ENCODE data around the gene MICU2. TPM values are rescaled to one million over a fixed set of nuclear protein-coding genes. Genes with fewer than 3 reads are reported as not detected.
"Not testable (repeated sequence)": the region's sequence is repeated elsewhere in the genome, so short reads cannot be mapped to it uniquely, and the experiment has no call there.

The MICU2 gene
- total and polyA plus RNA-seq, 3 donors from 2014 or later = 43.2 to 98.9 (median 81.1) TPM

DNA sequence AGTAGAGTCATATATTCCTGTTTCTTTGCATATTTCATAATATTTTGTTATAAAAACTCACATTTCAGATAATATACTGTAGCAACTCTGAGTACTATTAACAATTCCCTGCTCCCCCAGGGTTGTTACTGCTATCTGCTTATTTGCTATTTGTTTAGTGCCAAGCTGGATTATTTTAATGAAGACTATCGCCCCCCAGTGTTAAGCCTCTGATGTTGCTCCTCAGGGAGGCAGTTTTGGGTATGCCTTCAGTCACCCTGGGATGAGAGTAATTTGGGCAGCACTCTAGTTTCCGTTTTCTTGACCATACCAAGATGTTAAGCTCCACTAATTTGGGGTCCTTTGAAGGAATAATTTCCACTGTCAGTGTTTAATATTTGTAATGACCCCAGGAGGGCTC lies 46.0 kb downstream of the MICU2 start:
- Histone ChIP-seq H3K9me3 (no peaks in the 10 kb centered on the region), H3K4me1 (no peaks in the 10 kb centered on the region), H3K36me3 (ENCODE audit: low read depth, missing control alignments) (no peaks in the 10 kb centered on the region), H3K27ac (no peak overlapping the region), H3K27me3 (no peaks in the 10 kb centered on the region), H3K4me3 (no peak overlapping the region)
- no peak for TF ChIP-seq POLR2A (IDR thresholded peaks at IDR 0.05)
- TF ChIP-seq, protein P1, sequence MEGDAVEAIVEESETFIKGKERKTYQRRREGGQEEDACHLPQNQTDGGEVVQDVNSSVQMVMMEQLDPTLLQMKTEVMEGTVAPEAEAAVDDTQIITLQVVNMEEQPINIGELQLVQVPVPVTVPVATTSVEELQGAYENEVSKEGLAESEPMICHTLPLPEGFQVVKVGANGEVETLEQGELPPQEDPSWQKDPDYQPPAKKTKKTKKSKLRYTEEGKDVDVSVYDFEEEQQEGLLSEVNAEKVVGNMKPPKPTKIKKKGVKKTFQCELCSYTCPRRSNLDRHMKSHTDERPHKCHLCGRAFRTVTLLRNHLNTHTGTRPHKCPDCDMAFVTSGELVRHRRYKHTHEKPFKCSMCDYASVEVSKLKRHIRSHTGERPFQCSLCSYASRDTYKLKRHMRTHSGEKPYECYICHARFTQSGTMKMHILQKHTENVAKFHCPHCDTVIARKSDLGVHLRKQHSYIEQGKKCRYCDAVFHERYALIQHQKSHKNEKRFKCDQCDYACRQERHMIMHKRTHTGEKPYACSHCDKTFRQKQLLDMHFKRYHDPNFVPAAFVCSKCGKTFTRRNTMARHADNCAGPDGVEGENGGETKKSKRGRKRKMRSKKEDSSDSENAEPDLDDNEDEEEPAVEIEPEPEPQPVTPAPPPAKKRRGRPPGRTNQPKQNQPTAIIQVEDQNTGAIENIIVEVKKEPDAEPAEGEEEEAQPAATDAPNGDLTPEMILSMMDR (IDR thresholded peaks at IDR 0.05) = no peak
- intact Hi-C loops (cut with DNase I; ENCODE audit: low total_unique reads) = no loop called here
- DNase-seq = no peak
- WGBS, 2 donors = 78 to 79% methylated on average over 2 of the region's 2 CpGs

- no peaks in the 10 kb centered on the region for H3K36me3 ChIP-seq (ENCODE audit: low read depth, missing control alignments)
- no peak for DNase-seq
- no peaks in the 10 kb centered on the region for H3K4me1 ChIP-seq
- intact Hi-C loops (cut with DNase I; ENCODE audit: low total_unique reads) = no loop called here
- H3K27me3 ChIP-seq = no peaks in the 10 kb centered on the region
- no peaks in the 10 kb centered on the region for H3K9me3 ChIP-seq
- TF ChIP-seq POLR2A (IDR thresholded peaks at IDR 0.05) = no peak
- TF ChIP-seq, protein P1 (IDR thresholded peaks at IDR 0.05) = no peak
- no peak overlapping the region for H3K27ac ChIP-seq
- no peak overlapping the region for H3K4me3 ChIP-seq
These were observed 47.9 kb downstream of the MICU2 start for GRCh38 chr13:21556051-21556450.

- H3K36me3 ChIP-seq (ENCODE audit: low read depth, missing control alignments); H3K27me3 ChIP-seq; intact Hi-C loops (cut with DNase I; ENCODE audit: low total_unique reads); DNase-seq; H3K9me3 ChIP-seq; H3K27ac ChIP-seq; H3K4me1 ChIP-seq; H3K4me3 ChIP-seq: not testable (repeated sequence)
- WGBS, 2 donors = 75 to 86% methylated on average over 1 to 2 of the region's 2 CpGs
These were observed 50.7 kb downstream of the MICU2 start for GRCh38 chr13:21553261-21553660.

DNA sequence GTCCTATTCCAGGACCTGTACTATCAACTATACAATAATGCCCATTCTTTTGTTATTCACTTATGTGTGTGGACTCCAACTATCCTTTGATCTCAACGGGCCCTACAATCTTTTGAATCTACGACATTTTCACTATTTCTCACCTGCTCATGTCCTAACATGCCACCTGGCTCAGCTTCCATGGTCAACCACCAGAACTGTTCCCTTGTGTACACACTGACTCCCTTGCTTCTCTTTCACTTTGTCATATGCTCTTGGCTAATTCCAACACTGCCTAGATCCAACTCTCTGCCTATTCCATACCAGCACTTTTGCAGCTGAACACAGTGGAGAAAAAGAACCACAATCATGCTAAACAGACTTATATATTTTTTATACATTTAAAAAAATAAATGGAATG lies 53.1 kb downstream of the MICU2 start:
- Histone ChIP-seq H3K36me3 (ENCODE audit: low read depth, missing control alignments) (no peaks in the 10 kb centered on the region), H3K9me3 (no peaks in the 10 kb centered on the region), H3K4me3 (no peak overlapping the region), H3K4me1 (no peaks in the 10 kb centered on the region), H3K27me3 (no peaks in the 10 kb centered on the region), H3K27ac (no peak overlapping the region)
- WGBS, 2 donors = 98 to 100% methylated on average over 2 of the region's 2 CpGs
- no peak for DNase-seq
- intact Hi-C loops (cut with DNase I; ENCODE audit: low total_unique reads) = no loop called here
- TF ChIP-seq POLR2A (IDR thresholded peaks at IDR 0.05) = no peak
- TF ChIP-seq, protein P1 (IDR thresholded peaks at IDR 0.05) = no peak

GRCh38 chr13:21549633-21550032 lies 54.3 kb downstream of the MICU2 start:
- intact Hi-C loops (cut with DNase I; ENCODE audit: low total_unique reads) = no loop called here
- no peak for DNase-seq
- TF ChIP-seq, protein P1 (IDR thresholded peaks at IDR 0.05) = no peak
- no peak for TF ChIP-seq POLR2A (IDR thresholded peaks at IDR 0.05)
- no peak overlapping the region for H3K4me3 ChIP-seq
- no peak overlapping the region for H3K27ac ChIP-seq
- no peaks in the 10 kb centered on the region for H3K9me3 ChIP-seq
- H3K27me3 ChIP-seq = no peaks in the 10 kb centered on the region
- H3K4me1 ChIP-seq = no peaks in the 10 kb centered on the region
- no peaks in the 10 kb centered on the region for H3K36me3 ChIP-seq (ENCODE audit: low read depth, missing control alignments)
- 78 to 80% methylated on average over 2 of the region's 2 CpGs for WGBS, 2 donors
